WTC11 (cell line): ENCODE measurements around the gene RNASE12. TPM values are rescaled to one million over a fixed set of nuclear protein-coding genes. Genes with fewer than 3 reads are reported as not detected.

Experiments
- ATAC-seq: fragments of 200-7000 bp; cut with Tn5 transposase; 2 replicates; pipeline ENCODE4 v1.10.0; 2021; ENCODE audit warnings: mild to moderate bottlenecking, moderate library complexity
- CTCF ChIA-PET: fragments of 300-600 bp; sonication (Branson Sonifier 250); formaldehyde crosslinking; loops from one replicate; lab custom pipeline; 2021; ENCODE audit warnings: antibody characterized with exemption; lab: Charles Lee
- POLR2A ChIA-PET: fragments of 350-600 bp; sonication (Branson Sonifier 250); formaldehyde crosslinking; loops from one replicate; lab custom pipeline; 2021; ENCODE audit warnings: antibody characterized with exemption; lab: Charles Lee
- DNase-seq: peaks from one replicate; pipeline ENCODE4 v3.0.0; 2021; ENCODE audit warnings: low spot score
- H3K27ac Mint-ChIP-seq: 2 replicates; pipeline ENCODE4 v1.8.0; 2021; ENCODE audit warnings: mixed read lengths
- H3K27me3 Mint-ChIP-seq: 2 replicates; pipeline ENCODE4 v1.8.0; 2021; ENCODE audit warnings: low read depth, mild to moderate bottlenecking, moderate library complexity, mixed read lengths
- H3K36me3 Mint-ChIP-seq: 2 replicates; pipeline ENCODE4 v1.8.0; 2021; ENCODE audit warnings: mixed read lengths
- H3K4me1 Mint-ChIP-seq: 2 replicates; pipeline ENCODE4 v1.8.0; 2022; ENCODE audit warnings: mixed read lengths
- H3K4me3 Mint-ChIP-seq: 2 replicates; pipeline ENCODE4 v1.8.0; 2021; ENCODE audit warnings: mild to moderate bottlenecking, moderate library complexity, mixed read lengths
- H3K9me3 Mint-ChIP-seq: 2 replicates; pipeline ENCODE4 v1.8.0; 2021; ENCODE audit warnings: mixed read lengths
- CREB1 ChIP-seq: sonication (generic); formaldehyde crosslinking; IDR thresholded peaks from 2 replicates; pipeline ENCODE4 v1.8.0; 2023; ENCODE audit warnings: mild to moderate bottlenecking, missing genetic modification reagents
- GTF2I ChIP-seq: fragments of 250-450 bp; sonication (Bioruptor Pico); conservative IDR thresholded peaks from 2 replicates; pipeline ENCODE4 v1.4.0; 2021; ENCODE audit warnings: mild to moderate bottlenecking
- JUN ChIP-seq: sonication (generic); formaldehyde crosslinking; IDR thresholded peaks from 2 replicates; pipeline ENCODE4 v1.8.0; 2023; ENCODE audit warnings: mild to moderate bottlenecking, missing genetic modification reagents
- KAT7 ChIP-seq: sonication (generic); formaldehyde crosslinking; IDR thresholded peaks from 2 replicates; pipeline ENCODE4 v1.8.1; 2023; ENCODE audit warnings: missing genetic modification reagents, mild to moderate bottlenecking, borderline replicate concordance
- NR1H2 ChIP-seq: sonication (generic); formaldehyde crosslinking; IDR thresholded peaks from 2 replicates; pipeline ENCODE4 v1.9.0; 2021; ENCODE audit warnings: mild to moderate bottlenecking, moderate library complexity, missing genetic modification reagents
- NR3C1 ChIP-seq: sonication (generic); formaldehyde crosslinking; conservative IDR thresholded peaks from 2 replicates; pipeline ENCODE4 v1.8.1; 2023; ENCODE audit warnings: low read depth, mild to moderate bottlenecking, missing genetic modification reagents
- PREB ChIP-seq: sonication (generic); formaldehyde crosslinking; IDR thresholded peaks from 2 replicates; pipeline ENCODE4 v1.8.1; 2022; ENCODE audit warnings: mild to moderate bottlenecking, missing genetic modification reagents, moderate library complexity, borderline replicate concordance
- USF1 ChIP-seq: sonication (generic); formaldehyde crosslinking; IDR thresholded peaks from 2 replicates; pipeline ENCODE4 v1.8.0; 2022; ENCODE audit warnings: mild to moderate bottlenecking, missing genetic modification reagents
- ZMAT4 ChIP-seq: fragments of 250-450 bp; sonication (Bioruptor Pico); IDR thresholded peaks from 2 replicates; pipeline ENCODE4 v1.9.0; 2021; ENCODE audit warnings: mild to moderate bottlenecking
- ZNF219 ChIP-seq: sonication (generic); formaldehyde crosslinking; IDR thresholded peaks from 2 replicates; pipeline ENCODE4 v1.8.0; 2023; ENCODE audit warnings: missing genetic modification reagents, mild to moderate bottlenecking, borderline replicate concordance
- ZNF263 ChIP-seq: sonication (generic); formaldehyde crosslinking; IDR thresholded peaks from 2 replicates; pipeline ENCODE4 v1.8.1; 2022; ENCODE audit warnings: low read depth, mild to moderate bottlenecking, moderate library complexity, missing genetic modification reagents
- ZNF425 ChIP-seq: fragments of 250-450 bp; sonication (Bioruptor Pico); conservative IDR thresholded peaks from 2 replicates; pipeline ENCODE4 v1.9.0; 2021; ENCODE audit warnings: mild to moderate bottlenecking
- total RNA-seq: library from RNA; stranded (reverse); gene quantifications from 3 replicates; pipeline ENCODE4 v1.2.3, GENCODE V29; 2021
- TF ChIP-seq, protein P1 (sequence below): fragments of 250-450 bp; sonication (Bioruptor Pico); IDR thresholded peaks from 2 replicates; pipeline ENCODE4 v1.9.0; 2021; ENCODE audit warnings: mild to moderate bottlenecking
- TF ChIP-seq, protein P2 (sequence below): sonication (generic); formaldehyde crosslinking; IDR thresholded peaks from 2 replicates; pipeline ENCODE4 v1.8.1; 2023; ENCODE audit warnings: mild to moderate bottlenecking, missing genetic modification reagents
- TF ChIP-seq, protein P3 (sequence below): fragments of 250-450 bp; sonication (Bioruptor Pico); IDR thresholded peaks from 2 replicates; pipeline ENCODE4 v2.1.2; 2022; ENCODE audit warnings: mild to moderate bottlenecking, moderate library complexity
- TF ChIP-seq, protein P4 (sequence below): sonication (generic); formaldehyde crosslinking; IDR thresholded peaks from 2 replicates; pipeline ENCODE4 v1.8.0; 2022; ENCODE audit warnings: missing genetic modification reagents
- TF ChIP-seq, protein P5 (sequence below): sonication (generic); formaldehyde crosslinking; IDR thresholded peaks from 2 replicates; pipeline ENCODE4 v1.8.1; 2023; ENCODE audit warnings: mild to moderate bottlenecking, missing genetic modification reagents, moderate library complexity

The RNASE12 gene
- total RNA-seq, 1 experiment from 2014 or later = not detected

- TF ChIP-seq, protein P1, sequence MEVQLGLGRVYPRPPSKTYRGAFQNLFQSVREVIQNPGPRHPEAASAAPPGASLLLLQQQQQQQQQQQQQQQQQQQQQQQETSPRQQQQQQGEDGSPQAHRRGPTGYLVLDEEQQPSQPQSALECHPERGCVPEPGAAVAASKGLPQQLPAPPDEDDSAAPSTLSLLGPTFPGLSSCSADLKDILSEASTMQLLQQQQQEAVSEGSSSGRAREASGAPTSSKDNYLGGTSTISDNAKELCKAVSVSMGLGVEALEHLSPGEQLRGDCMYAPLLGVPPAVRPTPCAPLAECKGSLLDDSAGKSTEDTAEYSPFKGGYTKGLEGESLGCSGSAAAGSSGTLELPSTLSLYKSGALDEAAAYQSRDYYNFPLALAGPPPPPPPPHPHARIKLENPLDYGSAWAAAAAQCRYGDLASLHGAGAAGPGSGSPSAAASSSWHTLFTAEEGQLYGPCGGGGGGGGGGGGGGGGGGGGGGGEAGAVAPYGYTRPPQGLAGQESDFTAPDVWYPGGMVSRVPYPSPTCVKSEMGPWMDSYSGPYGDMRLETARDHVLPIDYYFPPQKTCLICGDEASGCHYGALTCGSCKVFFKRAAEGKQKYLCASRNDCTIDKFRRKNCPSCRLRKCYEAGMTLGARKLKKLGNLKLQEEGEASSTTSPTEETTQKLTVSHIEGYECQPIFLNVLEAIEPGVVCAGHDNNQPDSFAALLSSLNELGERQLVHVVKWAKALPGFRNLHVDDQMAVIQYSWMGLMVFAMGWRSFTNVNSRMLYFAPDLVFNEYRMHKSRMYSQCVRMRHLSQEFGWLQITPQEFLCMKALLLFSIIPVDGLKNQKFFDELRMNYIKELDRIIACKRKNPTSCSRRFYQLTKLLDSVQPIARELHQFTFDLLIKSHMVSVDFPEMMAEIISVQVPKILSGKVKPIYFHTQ (CRISPR knock-in tag) = no peak
- TF ChIP-seq KAT7 (CRISPR knock-in tag) (no peak), NR1H2 (CRISPR knock-in tag) (no peak), JUN (no peak), ZMAT4 (CRISPR knock-in tag) (no peak), ZNF219 (CRISPR knock-in tag) (no peak)
- TF ChIP-seq, protein P2, sequence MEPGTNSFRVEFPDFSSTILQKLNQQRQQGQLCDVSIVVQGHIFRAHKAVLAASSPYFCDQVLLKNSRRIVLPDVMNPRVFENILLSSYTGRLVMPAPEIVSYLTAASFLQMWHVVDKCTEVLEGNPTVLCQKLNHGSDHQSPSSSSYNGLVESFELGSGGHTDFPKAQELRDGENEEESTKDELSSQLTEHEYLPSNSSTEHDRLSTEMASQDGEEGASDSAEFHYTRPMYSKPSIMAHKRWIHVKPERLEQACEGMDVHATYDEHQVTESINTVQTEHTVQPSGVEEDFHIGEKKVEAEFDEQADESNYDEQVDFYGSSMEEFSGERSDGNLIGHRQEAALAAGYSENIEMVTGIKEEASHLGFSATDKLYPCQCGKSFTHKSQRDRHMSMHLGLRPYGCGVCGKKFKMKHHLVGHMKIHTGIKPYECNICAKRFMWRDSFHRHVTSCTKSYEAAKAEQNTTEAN = no peak
- TF ChIP-seq, protein P3, sequence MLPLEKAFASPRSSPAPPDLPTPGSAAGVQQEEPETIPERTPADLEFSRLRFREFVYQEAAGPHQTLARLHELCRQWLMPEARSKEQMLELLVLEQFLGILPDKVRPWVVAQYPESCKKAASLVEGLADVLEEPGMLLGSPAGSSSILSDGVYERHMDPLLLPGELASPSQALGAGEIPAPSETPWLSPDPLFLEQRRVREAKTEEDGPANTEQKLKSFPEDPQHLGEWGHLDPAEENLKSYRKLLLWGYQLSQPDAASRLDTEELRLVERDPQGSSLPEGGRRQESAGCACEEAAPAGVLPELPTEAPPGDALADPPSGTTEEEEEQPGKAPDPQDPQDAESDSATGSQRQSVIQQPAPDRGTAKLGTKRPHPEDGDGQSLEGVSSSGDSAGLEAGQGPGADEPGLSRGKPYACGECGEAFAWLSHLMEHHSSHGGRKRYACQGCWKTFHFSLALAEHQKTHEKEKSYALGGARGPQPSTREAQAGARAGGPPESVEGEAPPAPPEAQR (CRISPR knock-in tag) = no peak
- TF ChIP-seq, protein P4, sequence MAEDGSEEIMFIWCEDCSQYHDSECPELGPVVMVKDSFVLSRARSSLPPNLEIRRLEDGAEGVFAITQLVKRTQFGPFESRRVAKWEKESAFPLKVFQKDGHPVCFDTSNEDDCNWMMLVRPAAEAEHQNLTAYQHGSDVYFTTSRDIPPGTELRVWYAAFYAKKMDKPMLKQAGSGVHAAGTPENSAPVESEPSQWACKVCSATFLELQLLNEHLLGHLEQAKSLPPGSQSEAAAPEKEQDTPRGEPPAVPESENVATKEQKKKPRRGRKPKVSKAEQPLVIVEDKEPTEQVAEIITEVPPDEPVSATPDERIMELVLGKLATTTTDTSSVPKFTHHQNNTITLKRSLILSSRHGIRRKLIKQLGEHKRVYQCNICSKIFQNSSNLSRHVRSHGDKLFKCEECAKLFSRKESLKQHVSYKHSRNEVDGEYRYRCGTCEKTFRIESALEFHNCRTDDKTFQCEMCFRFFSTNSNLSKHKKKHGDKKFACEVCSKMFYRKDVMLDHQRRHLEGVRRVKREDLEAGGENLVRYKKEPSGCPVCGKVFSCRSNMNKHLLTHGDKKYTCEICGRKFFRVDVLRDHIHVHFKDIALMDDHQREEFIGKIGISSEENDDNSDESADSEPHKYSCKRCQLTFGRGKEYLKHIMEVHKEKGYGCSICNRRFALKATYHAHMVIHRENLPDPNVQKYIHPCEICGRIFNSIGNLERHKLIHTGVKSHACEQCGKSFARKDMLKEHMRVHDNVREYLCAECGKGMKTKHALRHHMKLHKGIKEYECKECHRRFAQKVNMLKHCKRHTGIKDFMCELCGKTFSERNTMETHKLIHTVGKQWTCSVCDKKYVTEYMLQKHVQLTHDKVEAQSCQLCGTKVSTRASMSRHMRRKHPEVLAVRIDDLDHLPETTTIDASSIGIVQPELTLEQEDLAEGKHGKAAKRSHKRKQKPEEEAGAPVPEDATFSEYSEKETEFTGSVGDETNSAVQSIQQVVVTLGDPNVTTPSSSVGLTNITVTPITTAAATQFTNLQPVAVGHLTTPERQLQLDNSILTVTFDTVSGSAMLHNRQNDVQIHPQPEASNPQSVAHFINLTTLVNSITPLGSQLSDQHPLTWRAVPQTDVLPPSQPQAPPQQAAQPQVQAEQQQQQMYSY (CRISPR knock-in tag) = no peak
- TF ChIP-seq, all 79 proteins: peak for 0
These were observed 35.3 kb downstream of the RNASE12 start (continued) for GRCh38 chr14:20555845-20556244.

DNA sequence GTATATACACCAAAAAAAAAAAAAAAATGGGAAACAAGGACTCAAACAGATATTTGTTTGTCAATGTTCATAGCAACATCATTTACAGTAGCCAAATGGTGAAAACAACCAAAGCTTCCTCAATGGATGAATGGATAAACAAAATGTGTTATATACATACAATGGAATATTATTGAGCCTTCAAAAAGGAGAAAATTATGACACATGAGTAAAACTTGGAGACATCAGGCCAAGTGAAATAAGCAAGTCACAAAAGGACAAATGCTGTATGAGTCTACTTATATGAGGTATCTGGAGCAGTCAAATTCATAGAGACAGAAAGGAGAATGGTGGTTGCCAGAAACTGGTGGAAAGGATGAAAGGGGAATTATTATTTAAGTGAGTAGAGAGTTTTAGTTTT lies 38.2 kb downstream of the RNASE12 start:
- ChIA-PET POLR2A (no interaction called here), CTCF (no interaction called here)
- DNase-seq (no peak), ATAC-seq (no peak)
- H3K4me3 Mint-ChIP-seq = no peak overlapping the region
- no peaks in the 10 kb centered on the region for H3K27me3 Mint-ChIP-seq
- no peak overlapping the region for H3K27ac Mint-ChIP-seq
- no peaks in the 10 kb centered on the region for H3K36me3 Mint-ChIP-seq
- H3K4me1 Mint-ChIP-seq = peaks cover 22% of the 10 kb centered on the region
- H3K9me3 Mint-ChIP-seq = peaks cover 4% of the 10 kb centered on the region
- TF ChIP-seq CREB1 (CRISPR knock-in tag) (no peak), USF1 (CRISPR knock-in tag) (no peak), GTF2I (CRISPR knock-in tag) (no peak), NR3C1 (CRISPR knock-in tag) (no peak), ZMAT4 (CRISPR knock-in tag) (no peak), ZNF263 (no peak), PREB (CRISPR knock-in tag) (no peak), KAT7 (CRISPR knock-in tag) (no peak), ZNF425 (CRISPR knock-in tag) (no peak)
- TF ChIP-seq, protein P5, sequence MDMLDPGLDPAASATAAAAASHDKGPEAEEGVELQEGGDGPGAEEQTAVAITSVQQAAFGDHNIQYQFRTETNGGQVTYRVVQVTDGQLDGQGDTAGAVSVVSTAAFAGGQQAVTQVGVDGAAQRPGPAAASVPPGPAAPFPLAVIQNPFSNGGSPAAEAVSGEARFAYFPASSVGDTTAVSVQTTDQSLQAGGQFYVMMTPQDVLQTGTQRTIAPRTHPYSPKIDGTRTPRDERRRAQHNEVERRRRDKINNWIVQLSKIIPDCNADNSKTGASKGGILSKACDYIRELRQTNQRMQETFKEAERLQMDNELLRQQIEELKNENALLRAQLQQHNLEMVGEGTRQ = no peak
- TF ChIP-seq, protein P3 (CRISPR knock-in tag) = no peak
